HEK293 (cell line): ENCODE results near the gene IQSEC1.

ENCODE experiments used
- CTCF ChIA-PET: fragments of 350-600 bp; formaldehyde crosslinking; extraction: SDS; loops from one replicate; lab custom pipeline; 2021; ENCODE audit warnings: antibody characterized with exemption; lab: Yijun Ruan, JAX
- POLR2A ChIA-PET: fragments of 300-600 bp; formaldehyde crosslinking; extraction: SDS; loops from one replicate; lab custom pipeline; 2020; ENCODE audit warnings: antibody characterized with exemption, inconsistent platforms; lab: Yijun Ruan, JAX
- H3K27ac ChIP-seq: fragments of 200-500 bp; sonication (Bioruptor generic); 2 replicates; pipeline ENCODE4 v1.5.1; 2014; ENCODE audit warnings: low read depth, low read length, control low read depth, inconsistent platforms; ENCODE audit errors: extremely low read depth
- H3K36me3 ChIP-seq, 2 experiments: fragments of 200-500 bp in 1 of 2; sonication (Bioruptor generic) in 1 of 2; 1 replicate in 1 of 2; 2 replicates in 1 of 2; pipeline ENCODE4 v1.5.1; 2014 to 2017; ENCODE audit warnings: inconsistent platforms in 2 of 2, low read length in 2 of 2; ENCODE audit not compliant: control insufficient read depth in 2 of 2, insufficient read depth in 1 of 2
- H3K4me1 ChIP-seq: fragments of 200-500 bp; sonication (Bioruptor generic); 2 replicates; pipeline ENCODE4 v1.5.1; 2014; ENCODE audit warnings: mild to moderate bottlenecking, low read length, inconsistent platforms; ENCODE audit not compliant: control insufficient read depth, insufficient read depth
- H3K4me3 ChIP-seq: 2 replicates; pipeline ENCODE4 v1.5.1; 2011; ENCODE audit warnings: low read depth, mild to moderate bottlenecking, control low read depth, low read length, moderate library complexity
- H3K9me3 ChIP-seq: fragments of 200-500 bp; sonication (Bioruptor generic); 2 replicates; pipeline ENCODE4 v1.5.1; 2014; ENCODE audit warnings: low read depth, low read length, inconsistent platforms; ENCODE audit not compliant: control insufficient read depth, insufficient read depth
- EGR2 ChIP-seq: fragments of 450-650 bp; formaldehyde crosslinking; IDR thresholded peaks from 2 replicates; pipeline ENCODE4 v1.5.1; 2016; ENCODE audit warnings: low read depth, missing biosample characterization, missing genetic modification characterization
- GLIS1 ChIP-seq: fragments of 450-650 bp; formaldehyde crosslinking; IDR thresholded peaks from 2 replicates; pipeline ENCODE4 v1.5.1; 2016; ENCODE audit warnings: missing biosample characterization, missing genetic modification characterization
- MEIS1 ChIP-seq: sonication (generic); formaldehyde crosslinking; IDR thresholded peaks from 2 replicates; pipeline ENCODE4 v1.8.1; 2022; ENCODE audit warnings: missing genetic modification reagents, mild to moderate bottlenecking, borderline replicate concordance
- RBAK ChIP-seq: fragments of 450-650 bp; formaldehyde crosslinking; IDR thresholded peaks from 2 replicates; pipeline ENCODE4 v1.5.1; 2016; ENCODE audit warnings: missing biosample characterization, missing genetic modification characterization
- WT1 ChIP-seq: fragments of 450-650 bp; formaldehyde crosslinking; IDR thresholded peaks from 2 replicates; pipeline ENCODE4 v1.5.1; 2016; ENCODE audit warnings: missing biosample characterization, missing genetic modification characterization
- ZFHX2 ChIP-seq: fragments of 450-650 bp; formaldehyde crosslinking; conservative IDR thresholded peaks from 2 replicates; pipeline ENCODE4 v1.5.1; 2016; ENCODE audit warnings: missing biosample characterization, missing genetic modification characterization
- ZFP41 ChIP-seq: fragments of 450-650 bp; formaldehyde crosslinking; IDR thresholded peaks from 2 replicates; pipeline ENCODE4 v1.5.1; 2016; ENCODE audit warnings: missing biosample characterization, missing genetic modification characterization, borderline replicate concordance
- ZNF138 ChIP-seq: fragments of 450-650 bp; formaldehyde crosslinking; IDR thresholded peaks from 2 replicates; pipeline ENCODE4 v1.5.1; 2016; ENCODE audit warnings: missing biosample characterization, missing genetic modification characterization, borderline replicate concordance
- ZNF19 ChIP-seq: fragments of 450-650 bp; formaldehyde crosslinking; IDR thresholded peaks from 2 replicates; pipeline ENCODE4; 2016; ENCODE audit warnings: missing biosample characterization, missing genetic modification characterization, low read depth
- ZNF2 ChIP-seq: fragments of 450-650 bp; formaldehyde crosslinking; IDR thresholded peaks from 2 replicates; pipeline ENCODE4 v1.5.1; 2016; ENCODE audit warnings: missing biosample characterization, missing genetic modification characterization
- ZNF404 ChIP-seq: fragments of 450-650 bp; formaldehyde crosslinking; IDR thresholded peaks from 2 replicates; pipeline ENCODE4 v1.5.1; 2017; ENCODE audit warnings: missing biosample characterization, missing genetic modification characterization
- ZNF623 ChIP-seq: fragments of 450-650 bp; formaldehyde crosslinking; IDR thresholded peaks from 2 replicates; pipeline ENCODE4 v1.5.1; 2016; ENCODE audit warnings: missing biosample characterization, missing genetic modification characterization
- ZNF658 ChIP-seq: fragments of 450-650 bp; formaldehyde crosslinking; IDR thresholded peaks from 2 replicates; pipeline ENCODE4; 2016; ENCODE audit warnings: missing biosample characterization, missing genetic modification characterization
- ZNF670 ChIP-seq: fragments of 450-650 bp; formaldehyde crosslinking; IDR thresholded peaks from 2 replicates; pipeline ENCODE4 v1.5.1; 2016; ENCODE audit warnings: missing biosample characterization, missing genetic modification characterization, low read depth
- ZNF747 ChIP-seq: fragments of 450-650 bp; formaldehyde crosslinking; IDR thresholded peaks from 2 replicates; pipeline ENCODE4 v1.5.1; 2016; ENCODE audit warnings: missing biosample characterization, missing genetic modification characterization
- ZNF830 ChIP-seq: fragments of 450-650 bp; IDR thresholded peaks from 2 replicates; pipeline ENCODE4 v1.5.0; 2018; ENCODE audit warnings: missing biosample characterization, missing genetic modification characterization, low read depth, mild to moderate bottlenecking, moderate library complexity
- TF ChIP-seq, protein P1 (sequence below): fragments of 450-650 bp; formaldehyde crosslinking; IDR thresholded peaks from 2 replicates; pipeline ENCODE4 v1.5.1; 2016; ENCODE audit warnings: missing biosample characterization, missing genetic modification characterization
- TF ChIP-seq, protein P2 (sequence below): fragments of 450-650 bp; formaldehyde crosslinking; IDR thresholded peaks from 2 replicates; pipeline ENCODE4 v1.5.1; 2016; ENCODE audit warnings: missing biosample characterization, missing genetic modification characterization
- TF ChIP-seq, protein P3 (sequence below): fragments of 450-650 bp; formaldehyde crosslinking; IDR thresholded peaks from 2 replicates; pipeline ENCODE4 v1.5.1; 2016; ENCODE audit warnings: missing biosample characterization, missing genetic modification characterization
- TF ChIP-seq, protein P4 (sequence below): fragments of 450-650 bp; formaldehyde crosslinking; IDR thresholded peaks from 2 replicates; pipeline ENCODE4 v1.5.1; 2016; ENCODE audit warnings: missing biosample characterization, missing genetic modification characterization, borderline replicate concordance

IQSEC1 gene

DNA sequence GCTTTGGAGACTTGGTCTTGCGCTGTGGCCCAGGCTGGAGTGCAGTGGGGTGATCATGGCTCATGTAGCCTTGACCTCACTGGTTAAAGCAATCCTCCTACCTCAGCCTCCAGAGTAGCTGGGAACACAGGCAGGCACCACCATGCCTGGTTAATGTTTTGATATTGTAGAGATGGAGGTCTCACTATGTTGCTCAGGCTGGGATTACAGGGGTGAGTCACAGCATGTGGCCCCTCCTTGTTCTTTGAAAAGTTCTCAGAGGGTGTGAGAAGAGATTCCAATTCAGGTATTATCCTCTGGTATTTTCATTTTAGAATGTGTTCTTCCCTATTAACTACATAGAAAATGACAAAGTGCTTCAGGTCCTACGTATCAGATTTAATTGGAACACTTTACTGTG lies 180.0 kb downstream of the IQSEC1 start:
- Histone ChIP-seq H3K4me3 (no peak overlapping the region), H3K4me1 (no peaks in the 10 kb centered on the region), H3K36me3 (peaks cover 0 to 7% of the 10 kb centered on the region in 2 experiments; a peak in 1 of 3 replicates), H3K27ac (no peak overlapping the region), H3K9me3 (no peaks in the 10 kb centered on the region)
- POLR2A ChIA-PET = interaction anchor here (1.1 kb wide), 1 partner anchor 35 kb away, joined by 3 read pairs; no protein-coding TSS in a partner anchor
- TF ChIP-seq, protein P1, sequence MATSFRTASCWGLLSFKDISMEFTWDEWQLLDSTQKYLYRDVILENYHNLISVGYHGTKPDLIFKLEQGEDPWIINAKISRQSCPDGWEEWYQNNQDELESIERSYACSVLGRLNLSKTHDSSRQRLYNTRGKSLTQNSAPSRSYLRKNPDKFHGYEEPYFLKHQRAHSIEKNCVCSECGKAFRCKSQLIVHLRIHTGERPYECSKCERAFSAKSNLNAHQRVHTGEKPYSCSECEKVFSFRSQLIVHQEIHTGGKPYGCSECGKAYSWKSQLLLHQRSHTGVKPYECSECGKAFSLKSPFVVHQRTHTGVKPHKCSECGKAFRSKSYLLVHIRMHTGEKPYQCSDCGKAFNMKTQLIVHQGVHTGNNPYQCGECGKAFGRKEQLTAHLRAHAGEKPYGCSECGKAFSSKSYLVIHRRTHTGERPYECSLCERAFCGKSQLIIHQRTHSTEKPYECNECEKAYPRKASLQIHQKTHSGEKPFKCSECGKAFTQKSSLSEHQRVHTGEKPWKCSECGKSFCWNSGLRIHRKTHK = no peak
- TF ChIP-seq GLIS1 (tag by site-specific recombination) (peak; percentile 18; the same call in 1 of the 2 replicates), MEIS1 (CRISPR knock-in tag) (no peak)
- CTCF ChIA-PET = interaction anchor here (0.6 to 8.4 kb wide), 7 partner anchors 10 to 116 kb away, joined by 3 to 71 read pairs (median 8); partner anchors contain the start of gene RPL32

DNA sequence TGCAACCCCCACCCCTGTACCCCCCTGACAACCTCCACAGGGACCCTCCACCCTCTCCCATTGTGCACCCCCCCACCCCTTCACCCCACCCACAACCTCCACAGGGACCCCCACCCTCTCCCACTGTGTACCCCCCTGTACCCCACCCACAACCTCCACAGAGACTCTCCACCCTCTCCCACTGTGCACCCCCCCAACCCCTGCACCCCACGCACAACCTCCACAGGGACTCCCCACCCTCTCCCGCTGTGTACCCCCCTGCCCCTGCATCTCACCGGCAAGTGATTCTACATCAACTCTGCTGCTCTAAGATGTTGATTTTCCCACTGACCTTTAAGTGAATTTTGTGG lies 180.4 kb downstream of the IQSEC1 start:
- peaks cover 0 to 6% of the 10 kb centered on the region in 2 experiments; a peak in 1 of 3 replicates for H3K36me3 ChIP-seq
- TF ChIP-seq ZNF404 (no peak), ZNF830 (tag by site-specific recombination) (no peak), MEIS1 (CRISPR knock-in tag) (no peak), ZFP41 (tag by site-specific recombination) (no peak), WT1 (tag by site-specific recombination) (no peak), RBAK (tag by site-specific recombination) (no peak), ZNF658 (tag by site-specific recombination) (no peak), ZNF623 (no peak), EGR2 (tag by site-specific recombination) (no peak), ZNF19 (tag by site-specific recombination) (no peak), ZNF747 (no peak), ZNF670 (tag by site-specific recombination) (no peak), ZFHX2 (tag by site-specific recombination) (no peak), ZNF138 (tag by site-specific recombination) (no peak), ZNF2 (tag by site-specific recombination) (no peak)
- TF ChIP-seq, protein P2, sequence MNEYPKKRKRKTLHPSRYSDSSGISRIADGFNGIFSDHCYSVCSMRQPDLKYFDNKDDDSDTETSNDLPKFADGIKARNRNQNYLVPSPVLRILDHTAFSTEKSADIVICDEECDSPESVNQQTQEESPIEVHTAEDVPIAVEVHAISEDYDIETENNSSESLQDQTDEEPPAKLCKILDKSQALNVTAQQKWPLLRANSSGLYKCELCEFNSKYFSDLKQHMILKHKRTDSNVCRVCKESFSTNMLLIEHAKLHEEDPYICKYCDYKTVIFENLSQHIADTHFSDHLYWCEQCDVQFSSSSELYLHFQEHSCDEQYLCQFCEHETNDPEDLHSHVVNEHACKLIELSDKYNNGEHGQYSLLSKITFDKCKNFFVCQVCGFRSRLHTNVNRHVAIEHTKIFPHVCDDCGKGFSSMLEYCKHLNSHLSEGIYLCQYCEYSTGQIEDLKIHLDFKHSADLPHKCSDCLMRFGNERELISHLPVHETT (tag by site-specific recombination) = no peak
- TF ChIP-seq, protein P3, sequence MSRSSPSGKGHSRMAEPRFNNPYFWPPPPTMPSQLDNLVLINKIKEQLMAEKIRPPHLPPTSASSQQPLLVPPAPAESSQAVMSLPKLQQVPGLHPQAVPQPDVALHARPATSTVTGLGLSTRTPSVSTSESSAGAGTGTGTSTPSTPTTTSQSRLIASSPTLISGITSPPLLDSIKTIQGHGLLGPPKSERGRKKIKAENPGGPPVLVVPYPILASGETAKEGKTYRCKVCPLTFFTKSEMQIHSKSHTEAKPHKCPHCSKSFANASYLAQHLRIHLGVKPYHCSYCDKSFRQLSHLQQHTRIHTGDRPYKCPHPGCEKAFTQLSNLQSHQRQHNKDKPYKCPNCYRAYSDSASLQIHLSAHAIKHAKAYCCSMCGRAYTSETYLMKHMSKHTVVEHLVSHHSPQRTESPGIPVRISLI (tag by site-specific recombination) = no peak
- TF ChIP-seq, protein P4, sequence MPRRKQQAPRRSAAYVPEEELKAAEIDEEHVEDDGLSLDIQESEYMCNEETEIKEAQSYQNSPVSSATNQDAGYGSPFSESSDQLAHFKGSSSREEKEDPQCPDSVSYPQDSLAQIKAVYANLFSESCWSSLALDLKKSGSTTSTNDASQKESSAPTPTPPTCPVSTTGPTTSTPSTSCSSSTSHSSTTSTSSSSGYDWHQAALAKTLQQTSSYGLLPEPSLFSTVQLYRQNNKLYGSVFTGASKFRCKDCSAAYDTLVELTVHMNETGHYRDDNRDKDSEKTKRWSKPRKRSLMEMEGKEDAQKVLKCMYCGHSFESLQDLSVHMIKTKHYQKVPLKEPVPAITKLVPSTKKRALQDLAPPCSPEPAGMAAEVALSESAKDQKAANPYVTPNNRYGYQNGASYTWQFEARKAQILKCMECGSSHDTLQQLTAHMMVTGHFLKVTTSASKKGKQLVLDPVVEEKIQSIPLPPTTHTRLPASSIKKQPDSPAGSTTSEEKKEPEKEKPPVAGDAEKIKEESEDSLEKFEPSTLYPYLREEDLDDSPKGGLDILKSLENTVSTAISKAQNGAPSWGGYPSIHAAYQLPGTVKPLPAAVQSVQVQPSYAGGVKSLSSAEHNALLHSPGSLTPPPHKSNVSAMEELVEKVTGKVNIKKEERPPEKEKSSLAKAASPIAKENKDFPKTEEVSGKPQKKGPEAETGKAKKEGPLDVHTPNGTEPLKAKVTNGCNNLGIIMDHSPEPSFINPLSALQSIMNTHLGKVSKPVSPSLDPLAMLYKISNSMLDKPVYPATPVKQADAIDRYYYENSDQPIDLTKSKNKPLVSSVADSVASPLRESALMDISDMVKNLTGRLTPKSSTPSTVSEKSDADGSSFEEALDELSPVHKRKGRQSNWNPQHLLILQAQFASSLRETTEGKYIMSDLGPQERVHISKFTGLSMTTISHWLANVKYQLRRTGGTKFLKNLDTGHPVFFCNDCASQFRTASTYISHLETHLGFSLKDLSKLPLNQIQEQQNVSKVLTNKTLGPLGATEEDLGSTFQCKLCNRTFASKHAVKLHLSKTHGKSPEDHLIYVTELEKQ = no peak
- no peaks in the 10 kb centered on the region for H3K4me1 ChIP-seq
- POLR2A ChIA-PET = interaction anchor here (0.6 to 1.1 kb wide), 2 partner anchors 35 to 137 kb away, joined by 3 read pairs; no protein-coding TSS in a partner anchor
- no peaks in the 10 kb centered on the region for H3K9me3 ChIP-seq
- CTCF ChIA-PET = interaction anchor here (1.3 to 8.4 kb wide), 8 partner anchors 8 to 105 kb away, joined by 5 to 71 read pairs (median 11); partner anchors contain the start of gene RPL32
- H3K27ac ChIP-seq = no peak overlapping the region
- no peak overlapping the region for H3K4me3 ChIP-seq
